H1 (cell line): ENCODE measurements around the gene UVRAG. TPM values are rescaled to one million over a fixed set of nuclear protein-coding genes. Genes with fewer than 3 reads are reported as not detected.

Experiments
- CBX5 ChIP-seq: fragments of 300-800, 300-1000 bp; sonication (generic); IDR thresholded peaks from 2 replicates; pipeline ENCODE4 v1.7.1; 2016; ENCODE audit warnings: antibody characterized with exemption, low read length, low read depth
- EP300 ChIP-seq, 2 experiments: IDR thresholded peaks; 1 replicate in 1 of 2; 2 replicates in 1 of 2; pipeline ENCODE4 v1.6.1; 2011 to 2012; ENCODE audit warnings: low read depth in 2 of 2, low read length in 2 of 2, mild to moderate bottlenecking in 2 of 2, borderline replicate concordance in 1 of 2, inconsistent platforms in 1 of 2, moderate library complexity in 1 of 2
- GABPA ChIP-seq: IDR thresholded peaks from 2 replicates; pipeline ENCODE4 v1.6.1; 2011; ENCODE audit warnings: mild to moderate bottlenecking, low read length, moderate library complexity, borderline replicate concordance; ENCODE audit not compliant: insufficient read depth
- NANOG ChIP-seq: IDR thresholded peaks from 2 replicates; pipeline ENCODE4 v1.6.1; 2011; ENCODE audit warnings: low read length, low read depth, mild to moderate bottlenecking, inconsistent platforms; ENCODE audit not compliant: insufficient read depth, poor library complexity, severe bottlenecking
- POLR2AphosphoS5 ChIP-seq: IDR thresholded peaks from 2 replicates; pipeline ENCODE4 v1.6.1; 2011; ENCODE audit warnings: low read depth, low read length
- SIX5 ChIP-seq: IDR thresholded peaks from 2 replicates; pipeline ENCODE4 v1.6.1; 2011; ENCODE audit warnings: mild to moderate bottlenecking, low read depth, low read length
- YY1 ChIP-seq: IDR thresholded peaks from 2 replicates; pipeline ENCODE4 v1.6.1; 2011; ENCODE audit warnings: low read depth, mild to moderate bottlenecking, low read length
- polyA plus RNA-seq, 7 experiments: library from polyadenylated mRNA; depleted of rRNA in 3 of 7; stranded (reverse) in 5 of 7; unstranded in 2 of 7; fragments of >200 nt in 5 of 7; fragments of 200-250 nt in 2 of 7; gene quantifications; 1 replicate in 5 of 7; 2 replicates in 1 of 7; 4 replicates in 1 of 7; pipeline versions ENCODE4 v1.2.1 to v1.2.3, GENCODE V29; 2011 to 2013; ENCODE audit warnings: missing spikeins in 2 of 7, mixed read lengths in 2 of 7
- total RNA-seq: library from RNA; stranded (reverse); fragmentation: NEBNext Ultra II Directional; extraction: Animal tissue kit (Norgen Biotek cat#: 25700); gene quantifications from 2 replicates; pipeline ENCODE4 v1.2.1, GENCODE V29; 2021
- TF ChIP-seq, protein P1 (sequence below): fragments of 300-600 bp; sonication (generic); IDR thresholded peaks from 2 replicates; pipeline ENCODE4 v1.7.1; 2012; ENCODE audit warnings: low read length, moderate library complexity, mild to moderate bottlenecking, inconsistent platforms; ENCODE audit not compliant: insufficient replicate concordance

Gene UVRAG
- total and polyA plus RNA-seq, 2 of the 8 experiments (the other 6 are each of a cell fraction or from before 2014, with no cell fraction given): 5.5 to 14.7 TPM

GRCh38 chr11:75982309-75982708 is 167.3 kb downstream of the UVRAG start (continued):
- TF ChIP-seq, protein P1, sequence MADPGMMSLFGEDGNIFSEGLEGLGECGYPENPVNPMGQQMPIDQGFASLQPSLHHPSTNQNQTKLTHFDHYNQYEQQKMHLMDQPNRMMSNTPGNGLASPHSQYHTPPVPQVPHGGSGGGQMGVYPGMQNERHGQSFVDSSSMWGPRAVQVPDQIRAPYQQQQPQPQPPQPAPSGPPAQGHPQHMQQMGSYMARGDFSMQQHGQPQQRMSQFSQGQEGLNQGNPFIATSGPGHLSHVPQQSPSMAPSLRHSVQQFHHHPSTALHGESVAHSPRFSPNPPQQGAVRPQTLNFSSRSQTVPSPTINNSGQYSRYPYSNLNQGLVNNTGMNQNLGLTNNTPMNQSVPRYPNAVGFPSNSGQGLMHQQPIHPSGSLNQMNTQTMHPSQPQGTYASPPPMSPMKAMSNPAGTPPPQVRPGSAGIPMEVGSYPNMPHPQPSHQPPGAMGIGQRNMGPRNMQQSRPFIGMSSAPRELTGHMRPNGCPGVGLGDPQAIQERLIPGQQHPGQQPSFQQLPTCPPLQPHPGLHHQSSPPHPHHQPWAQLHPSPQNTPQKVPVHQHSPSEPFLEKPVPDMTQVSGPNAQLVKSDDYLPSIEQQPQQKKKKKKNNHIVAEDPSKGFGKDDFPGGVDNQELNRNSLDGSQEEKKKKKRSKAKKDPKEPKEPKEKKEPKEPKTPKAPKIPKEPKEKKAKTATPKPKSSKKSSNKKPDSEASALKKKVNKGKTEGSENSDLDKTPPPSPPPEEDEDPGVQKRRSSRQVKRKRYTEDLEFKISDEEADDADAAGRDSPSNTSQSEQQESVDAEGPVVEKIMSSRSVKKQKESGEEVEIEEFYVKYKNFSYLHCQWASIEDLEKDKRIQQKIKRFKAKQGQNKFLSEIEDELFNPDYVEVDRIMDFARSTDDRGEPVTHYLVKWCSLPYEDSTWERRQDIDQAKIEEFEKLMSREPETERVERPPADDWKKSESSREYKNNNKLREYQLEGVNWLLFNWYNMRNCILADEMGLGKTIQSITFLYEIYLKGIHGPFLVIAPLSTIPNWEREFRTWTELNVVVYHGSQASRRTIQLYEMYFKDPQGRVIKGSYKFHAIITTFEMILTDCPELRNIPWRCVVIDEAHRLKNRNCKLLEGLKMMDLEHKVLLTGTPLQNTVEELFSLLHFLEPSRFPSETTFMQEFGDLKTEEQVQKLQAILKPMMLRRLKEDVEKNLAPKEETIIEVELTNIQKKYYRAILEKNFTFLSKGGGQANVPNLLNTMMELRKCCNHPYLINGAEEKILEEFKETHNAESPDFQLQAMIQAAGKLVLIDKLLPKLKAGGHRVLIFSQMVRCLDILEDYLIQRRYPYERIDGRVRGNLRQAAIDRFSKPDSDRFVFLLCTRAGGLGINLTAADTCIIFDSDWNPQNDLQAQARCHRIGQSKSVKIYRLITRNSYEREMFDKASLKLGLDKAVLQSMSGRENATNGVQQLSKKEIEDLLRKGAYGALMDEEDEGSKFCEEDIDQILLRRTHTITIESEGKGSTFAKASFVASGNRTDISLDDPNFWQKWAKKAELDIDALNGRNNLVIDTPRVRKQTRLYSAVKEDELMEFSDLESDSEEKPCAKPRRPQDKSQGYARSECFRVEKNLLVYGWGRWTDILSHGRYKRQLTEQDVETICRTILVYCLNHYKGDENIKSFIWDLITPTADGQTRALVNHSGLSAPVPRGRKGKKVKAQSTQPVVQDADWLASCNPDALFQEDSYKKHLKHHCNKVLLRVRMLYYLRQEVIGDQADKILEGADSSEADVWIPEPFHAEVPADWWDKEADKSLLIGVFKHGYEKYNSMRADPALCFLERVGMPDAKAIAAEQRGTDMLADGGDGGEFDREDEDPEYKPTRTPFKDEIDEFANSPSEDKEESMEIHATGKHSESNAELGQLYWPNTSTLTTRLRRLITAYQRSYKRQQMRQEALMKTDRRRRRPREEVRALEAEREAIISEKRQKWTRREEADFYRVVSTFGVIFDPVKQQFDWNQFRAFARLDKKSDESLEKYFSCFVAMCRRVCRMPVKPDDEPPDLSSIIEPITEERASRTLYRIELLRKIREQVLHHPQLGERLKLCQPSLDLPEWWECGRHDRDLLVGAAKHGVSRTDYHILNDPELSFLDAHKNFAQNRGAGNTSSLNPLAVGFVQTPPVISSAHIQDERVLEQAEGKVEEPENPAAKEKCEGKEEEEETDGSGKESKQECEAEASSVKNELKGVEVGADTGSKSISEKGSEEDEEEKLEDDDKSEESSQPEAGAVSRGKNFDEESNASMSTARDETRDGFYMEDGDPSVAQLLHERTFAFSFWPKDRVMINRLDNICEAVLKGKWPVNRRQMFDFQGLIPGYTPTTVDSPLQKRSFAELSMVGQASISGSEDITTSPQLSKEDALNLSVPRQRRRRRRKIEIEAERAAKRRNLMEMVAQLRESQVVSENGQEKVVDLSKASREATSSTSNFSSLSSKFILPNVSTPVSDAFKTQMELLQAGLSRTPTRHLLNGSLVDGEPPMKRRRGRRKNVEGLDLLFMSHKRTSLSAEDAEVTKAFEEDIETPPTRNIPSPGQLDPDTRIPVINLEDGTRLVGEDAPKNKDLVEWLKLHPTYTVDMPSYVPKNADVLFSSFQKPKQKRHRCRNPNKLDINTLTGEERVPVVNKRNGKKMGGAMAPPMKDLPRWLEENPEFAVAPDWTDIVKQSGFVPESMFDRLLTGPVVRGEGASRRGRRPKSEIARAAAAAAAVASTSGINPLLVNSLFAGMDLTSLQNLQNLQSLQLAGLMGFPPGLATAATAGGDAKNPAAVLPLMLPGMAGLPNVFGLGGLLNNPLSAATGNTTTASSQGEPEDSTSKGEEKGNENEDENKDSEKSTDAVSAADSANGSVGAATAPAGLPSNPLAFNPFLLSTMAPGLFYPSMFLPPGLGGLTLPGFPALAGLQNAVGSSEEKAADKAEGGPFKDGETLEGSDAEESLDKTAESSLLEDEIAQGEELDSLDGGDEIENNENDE: no peak
- TF ChIP-seq EP300 (IDR thresholded peaks at IDR 0.05; ENCODE audit: borderline replicate concordance in 1 of 2, low read depth in 2 of 2, low read length in 2 of 2) (no peak), YY1 (no peak), POLR2AphosphoS5 (no peak), NANOG (no peak), CBX5 (no peak), SIX5 (no peak), GABPA (no peak)
- TF ChIP-seq, all 59 proteins: peak for 0
